Measurements from ENCODE around the gene DCP1A. TPM values are rescaled to one million over a fixed set of nuclear protein-coding genes. Genes with fewer than 3 reads are reported as not detected.

DCP1A gene
- total RNA-seq, 4 donors from 2014 or later = 20.7 to 37.4 (median 27.1) TPM

DNA sequence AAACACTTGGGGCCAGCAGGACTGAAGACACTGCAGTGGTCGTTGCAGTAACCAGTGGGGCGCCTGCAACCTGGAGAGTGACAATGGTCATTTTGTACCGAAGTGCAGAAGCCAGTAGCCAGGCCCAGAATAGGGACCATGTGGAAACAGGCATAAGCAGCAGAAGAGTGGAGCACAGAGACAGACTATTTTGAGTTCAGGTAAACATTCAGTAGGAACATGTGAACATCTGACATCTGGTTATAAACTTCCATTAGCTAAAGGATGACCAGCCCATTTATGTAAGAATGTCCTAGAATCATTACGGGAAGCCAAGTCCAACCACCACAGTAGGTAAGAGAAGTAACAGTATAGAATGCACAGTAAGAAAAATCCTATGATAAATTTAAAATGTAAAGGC, 59.1 kb downstream of the DCP1A start:
- Histone ChIP-seq H3K4me3 (no peak overlapping the region), H3K4me1 (peaks cover 5 to 49% (median 15%) of the 10 kb centered on the region in 3 donors), H3K36me3 (peaks cover 0 to 74% of the 10 kb centered on the region in 2 donors), H3K27ac (peak overlapping the region; percentile 76 to 82 (median 76)), H3K27me3 (no peaks in the 10 kb centered on the region), H3K9me3 (no peaks in the 10 kb centered on the region)
- TF ChIP-seq EP300 (IDR thresholded peaks at IDR 0.05) (no peak), POLR2AphosphoS5 (IDR thresholded peaks at IDR 0.05) (peak; percentile 24)
- peak; percentile 57 for ATAC-seq
- 44 to 46% methylated on average over 4 of the region's 4 CpGs for whole genome bisulfite sequencing, 2 donors (ENCODE audit: low coverage in 1 of 2)

DNA sequence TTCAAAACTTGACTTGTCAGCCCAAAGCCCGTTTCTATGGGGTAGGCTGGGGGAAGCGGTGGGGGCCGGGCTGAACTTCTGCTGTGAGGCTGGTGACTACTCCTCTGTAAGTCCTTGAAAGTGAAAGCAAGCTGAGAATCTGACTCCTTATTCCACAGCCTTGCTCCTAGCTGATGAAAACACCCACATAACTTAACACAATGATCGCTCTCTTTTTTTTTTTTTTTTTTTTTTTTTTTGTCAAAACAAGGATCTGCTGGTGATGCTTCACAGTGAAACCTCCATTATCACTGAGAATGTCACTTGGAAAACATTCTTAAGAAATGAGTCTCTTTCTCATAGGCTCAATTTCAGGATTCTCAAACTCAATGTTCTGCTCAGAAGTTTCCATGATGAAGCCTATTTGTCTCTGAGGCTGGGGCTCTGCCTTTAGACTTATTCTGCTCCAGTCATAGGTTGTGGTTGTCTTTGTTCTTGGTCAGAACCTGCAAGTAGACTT, 60.2 kb downstream of the DCP1A start:
- no peak for TF ChIP-seq POLR2AphosphoS5 (IDR thresholded peaks at IDR 0.05)
- TF ChIP-seq EP300 (IDR thresholded peaks at IDR 0.05) = no peak
- TF ChIP-seq, protein P1, sequence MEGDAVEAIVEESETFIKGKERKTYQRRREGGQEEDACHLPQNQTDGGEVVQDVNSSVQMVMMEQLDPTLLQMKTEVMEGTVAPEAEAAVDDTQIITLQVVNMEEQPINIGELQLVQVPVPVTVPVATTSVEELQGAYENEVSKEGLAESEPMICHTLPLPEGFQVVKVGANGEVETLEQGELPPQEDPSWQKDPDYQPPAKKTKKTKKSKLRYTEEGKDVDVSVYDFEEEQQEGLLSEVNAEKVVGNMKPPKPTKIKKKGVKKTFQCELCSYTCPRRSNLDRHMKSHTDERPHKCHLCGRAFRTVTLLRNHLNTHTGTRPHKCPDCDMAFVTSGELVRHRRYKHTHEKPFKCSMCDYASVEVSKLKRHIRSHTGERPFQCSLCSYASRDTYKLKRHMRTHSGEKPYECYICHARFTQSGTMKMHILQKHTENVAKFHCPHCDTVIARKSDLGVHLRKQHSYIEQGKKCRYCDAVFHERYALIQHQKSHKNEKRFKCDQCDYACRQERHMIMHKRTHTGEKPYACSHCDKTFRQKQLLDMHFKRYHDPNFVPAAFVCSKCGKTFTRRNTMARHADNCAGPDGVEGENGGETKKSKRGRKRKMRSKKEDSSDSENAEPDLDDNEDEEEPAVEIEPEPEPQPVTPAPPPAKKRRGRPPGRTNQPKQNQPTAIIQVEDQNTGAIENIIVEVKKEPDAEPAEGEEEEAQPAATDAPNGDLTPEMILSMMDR (IDR thresholded peaks at IDR 0.05) = no peak
- no peak for TF ChIP-seq POLR2A (IDR thresholded peaks at IDR 0.05)
- H3K4me1 ChIP-seq = peaks cover 5 to 49% (median 15%) of the 10 kb centered on the region in 3 donors
- no peak overlapping the region for H3K4me3 ChIP-seq
- 35 to 36% methylated on average over 2 to 4 of the region's 4 CpGs for WGBS, 2 donors (ENCODE audit: low coverage in 1 of 2)
- no peak for ATAC-seq
- no peaks in the 10 kb centered on the region for H3K27me3 ChIP-seq
- no peaks in the 10 kb centered on the region for H3K9me3 ChIP-seq
- peaks cover 0 to 74% of the 10 kb centered on the region in 2 donors for H3K36me3 ChIP-seq
- H3K27ac ChIP-seq = peak overlapping the region; percentile 76 to 82 (median 76)

- Histone ChIP-seq H3K4me1 (peaks cover 5 to 49% (median 15%) of the 10 kb centered on the region in 3 donors), H3K4me3 (no peak overlapping the region), H3K9me3 (no peaks in the 10 kb centered on the region), H3K27ac (peak overlapping the region; percentile 76 to 82 (median 76)), H3K27me3 (no peaks in the 10 kb centered on the region), H3K36me3 (peaks cover 0 to 70% of the 10 kb centered on the region in 2 donors)
- 57 to 80% methylated on average over 1 of the region's 1 CpG for WGBS, 2 donors (ENCODE audit: low coverage in 1 of 2)
- TF ChIP-seq, protein P1 (IDR thresholded peaks at IDR 0.05) = no peak
- no peak for TF ChIP-seq EP300 (IDR thresholded peaks at IDR 0.05)
- no peak for TF ChIP-seq POLR2A (IDR thresholded peaks at IDR 0.05)
- TF ChIP-seq POLR2AphosphoS5 (IDR thresholded peaks at IDR 0.05) = no peak
- peak; percentile 44 for ATAC-seq
Measured at GRCh38 chr3:53286727-53287126, 60.6 kb downstream of the DCP1A start.

DNA sequence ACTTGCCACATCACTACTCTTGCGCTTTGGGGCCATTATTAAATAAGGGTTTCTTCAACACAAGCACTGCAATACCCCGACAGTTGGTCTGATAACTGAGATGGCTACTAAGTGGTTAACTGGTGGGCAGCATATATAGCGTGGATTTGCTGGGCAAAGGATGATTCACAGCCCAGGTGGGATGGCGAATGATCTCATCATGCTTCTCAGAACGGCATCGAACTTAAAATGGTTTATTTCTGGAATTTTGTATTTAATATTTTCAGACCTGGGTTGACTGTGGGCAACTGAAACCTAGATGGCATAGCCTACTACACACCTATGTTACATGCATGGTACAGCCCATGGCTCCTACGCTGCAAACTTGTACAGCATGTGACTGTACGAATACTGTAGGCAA, 64.8 kb downstream of the DCP1A start:
- WGBS, 2 donors (ENCODE audit: low coverage in 1 of 2) = 82 to 89% methylated on average over 5 to 8 of the region's 8 CpGs
- no peak overlapping the region for H3K27ac ChIP-seq
- H3K27me3 ChIP-seq = no peaks in the 10 kb centered on the region
- H3K36me3 ChIP-seq = peaks cover 0 to 41% of the 10 kb centered on the region in 2 donors
- H3K4me1 ChIP-seq = peaks cover 0 to 30% (median 6%) of the 10 kb centered on the region in 3 donors
- TF ChIP-seq EP300 (IDR thresholded peaks at IDR 0.05) = no peak
- TF ChIP-seq, protein P1 (IDR thresholded peaks at IDR 0.05) = no peak
- no peak for TF ChIP-seq POLR2AphosphoS5 (IDR thresholded peaks at IDR 0.05)
- no peak for TF ChIP-seq POLR2A (IDR thresholded peaks at IDR 0.05)
- no peak overlapping the region for H3K4me3 ChIP-seq
- no peaks in the 10 kb centered on the region for H3K9me3 ChIP-seq
- no peak for ATAC-seq

- no peak overlapping the region for H3K4me3 ChIP-seq
- no peak overlapping the region for H3K27ac ChIP-seq
- TF ChIP-seq POLR2AphosphoS5 (IDR thresholded peaks at IDR 0.05) (no peak), EP300 (IDR thresholded peaks at IDR 0.05) (no peak), POLR2A (IDR thresholded peaks at IDR 0.05) (no peak)
- TF ChIP-seq, protein P1 (IDR thresholded peaks at IDR 0.05) = no peak
- H3K36me3 ChIP-seq = peaks cover 0 to 13% of the 10 kb centered on the region in 2 donors
- no peaks in the 10 kb centered on the region for H3K27me3 ChIP-seq
- no peak for ATAC-seq
- no peaks in the 10 kb centered on the region for H3K9me3 ChIP-seq
- no peaks in the 10 kb centered on the region for H3K4me1 ChIP-seq
- 86 to 100% methylated on average over 2 to 4 of the region's 4 CpGs for WGBS, 2 donors (ENCODE audit: low coverage in 1 of 2)
Measured at GRCh38 chr3:53278667-53279066, 68.7 kb downstream of the DCP1A start.

Data from gastroesophageal sphincter (tissue), 4 donors.